HepG2 (cell line): Measurements from ENCODE around the gene CD7. TPM values are rescaled to one million over a fixed set of nuclear protein-coding genes. Genes with fewer than 3 reads are reported as not detected.

Experiments used
- ATRX ChIP-seq: sonication (generic); formaldehyde crosslinking; IDR thresholded peaks from 2 replicates; pipeline ENCODE4 v1.4.0; 2020; ENCODE audit warnings: missing genetic modification reagents, borderline replicate concordance
- ESRRA ChIP-seq: sonication (generic); formaldehyde crosslinking; IDR thresholded peaks from 2 replicates; pipeline ENCODE4 v1.5.1; 2020; ENCODE audit warnings: mild to moderate bottlenecking, low read depth, missing genetic modification reagents
- KDM3A ChIP-seq: IDR thresholded peaks from 2 replicates; pipeline ENCODE4 v1.6.1; 2018; ENCODE audit warnings: low read depth, missing compliant biosample characterization
- KLF12 ChIP-seq: sonication (generic); formaldehyde crosslinking; IDR thresholded peaks from 2 replicates; pipeline ENCODE4 v1.4.0; 2020; ENCODE audit warnings: missing genetic modification reagents, borderline replicate concordance
- REST ChIP-seq, 2 experiments: IDR thresholded peaks; 2 replicates each; pipeline ENCODE4 v1.6.1; 2011 to 2012; ENCODE audit warnings: low read length in 2 of 2, borderline replicate concordance in 1 of 2, low read depth in 1 of 2, mild to moderate bottlenecking in 1 of 2, moderate library complexity in 1 of 2
- RFXANK ChIP-seq: IDR thresholded peaks from 2 replicates; pipeline ENCODE4 v1.6.1; 2016
- STAT6 ChIP-seq: sonication (generic); formaldehyde crosslinking; IDR thresholded peaks from 2 replicates; pipeline ENCODE4 v1.4.0; 2020; ENCODE audit warnings: missing genetic modification reagents, mild to moderate bottlenecking, borderline replicate concordance
- TRIM22 ChIP-seq: fragments of 450-650 bp; IDR thresholded peaks from 2 replicates; pipeline ENCODE4 v1.6.1; 2017
- ZBTB37 ChIP-seq: sonication (generic); formaldehyde crosslinking; IDR thresholded peaks from 2 replicates; pipeline ENCODE4 v1.4.0; 2020; ENCODE audit warnings: mild to moderate bottlenecking, missing genetic modification reagents
- ZFX ChIP-seq: sonication (generic); formaldehyde crosslinking; IDR thresholded peaks from 2 replicates; pipeline ENCODE4 v1.4.0; 2020; ENCODE audit warnings: mild to moderate bottlenecking, low read depth, missing genetic modification reagents, moderate library complexity
- ZNF33A ChIP-seq: sonication (generic); formaldehyde crosslinking; IDR thresholded peaks from 2 replicates; pipeline ENCODE4 v1.5.1; 2020; ENCODE audit warnings: missing genetic modification reagents, mild to moderate bottlenecking, moderate library complexity, borderline replicate concordance
- ZNF547 ChIP-seq: sonication (generic); formaldehyde crosslinking; IDR thresholded peaks from 2 replicates; pipeline ENCODE4 v1.5.1; 2020; ENCODE audit warnings: mild to moderate bottlenecking, missing genetic modification reagents
- ZNF557 ChIP-seq: sonication (generic); formaldehyde crosslinking; IDR thresholded peaks from 2 replicates; pipeline ENCODE4 v1.4.0; 2020; ENCODE audit warnings: missing genetic modification reagents
- ZNF773 ChIP-seq: sonication (generic); formaldehyde crosslinking; IDR thresholded peaks from 2 replicates; pipeline ENCODE4 v1.4.0; 2020; ENCODE audit warnings: missing genetic modification reagents, borderline replicate concordance
- ZSCAN20 ChIP-seq: sonication (generic); formaldehyde crosslinking; IDR thresholded peaks from 2 replicates; pipeline ENCODE4 v1.4.0; 2020; ENCODE audit warnings: missing genetic modification reagents, mild to moderate bottlenecking, borderline replicate concordance
- polyA plus RNA-seq, 8 experiments: library from polyadenylated mRNA; depleted of rRNA in 3 of 8; stranded (reverse) in 7 of 8; unstranded in 1 of 8; fragments of >200 nt; fragmentation: Illumina TruSeq in 4 of 8; extraction: Trizol in 4 of 8; gene quantifications; 2 replicates each; pipeline versions ENCODE4 v1.2.1 to v1.2.3, GENCODE V29; 2011 to 2016; ENCODE audit warnings: low read depth in 4 of 8, missing spikeins in 1 of 8, mixed read lengths in 1 of 8; ENCODE audit not compliant: insufficient read depth in 1 of 8
- total RNA-seq, 5 experiments: library from RNA; depleted of rRNA; stranded (reverse); fragments of >200 nt; fragmentation: Illumina TruSeq; extraction: Trizol; gene quantifications; 2 replicates each; pipeline ENCODE4 v1.2.3, GENCODE V29; 2016; ENCODE audit warnings: low read depth in 1 of 5

Gene CD7
- total and polyA plus RNA-seq, 2 of the 13 experiments (the other 11 are each of a cell fraction or from before 2014, with no cell fraction given): 67.6 to 76.4 TPM

- TF ChIP-seq REST (IDR thresholded peaks at IDR 0.05; ENCODE audit: borderline replicate concordance in 1 of 2, low read depth in 1 of 2, low read length in 2 of 2) (peak in 1 of 2 experiments; percentile 9; a peak in 1 of 4 replicates), ZBTB37 (CRISPR knock-in tag) (no peak), ZNF547 (no peak), ESRRA (peak; percentile 15; the same call in 1 of the 2 replicates), KLF12 (CRISPR knock-in tag) (0 out of 2 replicates have a peak, but pooled peaks have one; percentile 71), STAT6 (CRISPR knock-in tag) (peak; percentile 31; the same call in 1 of the 2 replicates), ZSCAN20 (CRISPR knock-in tag) (no peak), ZNF33A (CRISPR knock-in tag) (peak; percentile 68), RFXANK (peak; percentile 66; the same call in 1 of the 2 replicates), ATRX (CRISPR knock-in tag) (no peak), KDM3A (CRISPR knock-in tag) (peak; percentile 97), ZNF557 (CRISPR knock-in tag) (0 out of 2 replicates have a peak, but pooled peaks have one; percentile 50), ZNF773 (no peak), TRIM22 (no peak), ZFX (CRISPR knock-in tag) (peak; percentile 68)
Observed at GRCh38 chr17:82267575-82268379, 49.6 kb downstream of the CD7 start (continued).
